Activated CD8-positive, alpha-beta memory T cell treated with anti-CD3 and anti-CD28 coated beads, Interleukin-2, amount 50 U/mL, for 4 hours (primary cell): ENCODE results near the gene HNRNPM.

Source experiments
- DNase-seq: peaks from one replicate; pipeline ENCODE4 v3.0.0-alpha.2; 2020

Gene HNRNPM

DNA sequence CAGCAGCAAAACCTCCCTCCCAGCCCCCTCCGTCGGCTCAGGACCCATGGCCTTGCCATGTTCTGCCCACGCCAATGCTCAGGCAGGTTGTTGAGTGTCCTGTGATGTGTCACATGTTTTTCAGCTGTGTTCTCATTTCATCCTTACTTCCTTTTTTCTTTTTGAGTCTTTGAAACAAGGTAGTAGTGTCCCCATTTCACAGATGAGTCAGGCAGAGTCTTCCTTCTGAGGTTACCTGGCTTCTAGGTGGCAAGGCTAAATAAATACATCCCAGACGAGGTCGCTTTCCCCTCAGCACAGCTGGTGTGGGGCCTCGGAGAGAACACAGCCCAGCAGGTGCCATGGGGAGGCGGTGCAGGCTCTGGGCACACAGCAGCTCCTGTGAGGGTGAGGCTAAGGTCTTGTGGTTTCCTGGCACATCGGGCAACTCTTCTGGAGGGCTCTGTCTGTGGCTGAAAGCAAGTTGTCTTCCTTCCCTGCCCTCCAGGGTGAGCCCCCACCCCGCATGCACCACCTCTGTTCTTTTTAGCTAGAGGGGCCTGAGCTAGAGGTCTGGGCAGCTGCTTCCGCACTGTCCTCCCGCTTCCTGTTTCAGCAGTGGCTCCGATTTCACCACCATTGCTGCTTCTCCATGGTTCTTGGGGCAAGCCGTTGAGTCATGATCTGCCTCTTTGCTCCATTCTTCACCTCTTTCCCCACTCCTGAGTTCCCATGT is 42.5 kb downstream of the HNRNPM start:
- DNase-seq: peak; percentile 59

- no peak for DNase-seq
Observed at GRCh38 chr19:8488365-8488764, 43.6 kb downstream of the HNRNPM start.

GRCh38 chr19:8489561-8490394 is 45.0 kb downstream of the HNRNPM start:
- DNase-seq: no peak

- DNase-seq: no peak
Observed at GRCh38 chr19:8490395-8490760, 45.6 kb downstream of the HNRNPM start.

- DNase-seq: no peak
Observed at GRCh38 chr19:8490873-8491272, 46.1 kb downstream of the HNRNPM start.

GRCh38 chr19:8491574-8491973 is 46.8 kb downstream of the HNRNPM start:
- DNase-seq: no peak

DNA sequence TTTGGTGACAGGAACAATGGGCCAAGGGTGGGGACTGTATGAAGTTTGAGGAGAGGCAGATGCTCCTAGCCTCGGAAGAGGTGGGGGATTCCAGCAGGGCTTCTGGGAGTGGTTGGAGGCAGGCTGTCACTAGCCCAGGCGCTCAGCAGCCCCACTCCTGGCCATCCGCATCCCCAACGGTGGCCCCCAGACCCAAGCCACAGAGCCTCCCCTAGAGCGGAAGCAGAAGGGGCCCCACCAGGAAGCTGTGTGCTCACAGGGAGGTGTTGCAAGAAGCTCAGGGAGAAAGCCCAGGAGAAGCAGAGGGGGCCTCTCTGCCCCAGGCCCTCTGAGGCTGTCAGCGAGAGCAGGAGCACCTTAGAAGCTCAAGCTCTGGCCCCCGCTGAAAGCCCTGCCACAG is 49.4 kb downstream of the HNRNPM start:
- DNase-seq: no peak

DNA sequence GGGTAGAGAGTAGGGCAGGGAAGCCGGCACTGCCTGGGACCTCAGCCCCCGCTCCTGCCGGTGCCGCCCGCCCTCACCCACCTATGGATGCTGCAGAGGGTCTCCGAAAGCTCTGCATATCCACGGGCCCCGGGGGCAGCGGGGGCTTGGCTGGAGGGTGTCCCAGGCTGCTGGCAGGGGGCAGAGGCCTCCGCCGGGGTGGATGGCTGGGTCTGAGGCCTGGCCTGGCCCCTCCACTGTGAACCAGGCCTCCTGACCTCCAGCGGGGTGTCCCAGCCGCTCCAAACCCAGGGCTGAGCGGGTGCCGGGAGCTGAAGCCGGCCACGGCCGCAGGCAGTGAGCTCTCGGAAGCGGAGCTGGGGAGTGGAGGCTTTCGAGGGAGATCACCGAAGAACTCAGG is 53.5 kb downstream of the HNRNPM start:
- no peak for DNase-seq

DNA sequence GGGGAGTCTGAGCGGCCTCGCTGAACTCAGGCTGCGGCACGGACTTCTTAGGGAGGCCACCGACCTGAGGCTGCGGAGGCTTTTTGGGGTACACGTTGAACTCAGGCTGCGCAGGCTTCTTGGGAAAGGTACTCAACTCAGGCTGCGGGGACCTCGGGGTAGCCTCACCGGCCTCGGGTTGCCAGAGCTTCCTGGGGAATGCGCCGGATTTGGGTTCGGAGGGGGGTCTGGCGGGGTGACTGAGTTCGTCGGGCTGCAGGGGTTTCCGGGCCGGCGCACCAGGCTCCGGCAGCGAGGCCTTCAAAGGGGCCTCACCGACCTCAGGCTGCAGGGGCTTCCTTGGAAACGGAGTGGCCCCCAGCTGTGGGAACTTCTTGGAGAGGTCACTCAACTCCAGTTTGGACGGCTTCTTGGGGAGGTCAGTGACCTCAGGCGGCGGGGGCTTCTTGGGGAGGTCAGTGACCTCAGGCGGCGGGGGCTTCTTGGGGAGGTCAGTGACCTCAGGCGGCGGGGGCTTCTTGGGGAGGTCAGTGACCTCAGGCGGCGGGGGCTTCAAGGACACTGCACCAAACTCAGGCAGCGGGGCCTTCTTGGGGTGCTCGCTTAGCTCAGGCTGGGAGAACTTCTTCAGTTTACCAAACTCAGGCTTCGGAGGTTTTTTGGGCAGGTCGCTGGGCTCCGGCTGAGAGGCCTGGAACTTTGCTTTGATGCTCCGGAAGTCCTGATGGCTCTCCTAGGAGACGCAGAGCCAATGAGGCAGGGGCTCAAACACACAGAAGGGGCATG is 54.5 kb downstream of the HNRNPM start:
- no peak for DNase-seq

- no peak for DNase-seq
Observed at GRCh38 chr19:8500158-8500557, 55.4 kb downstream of the HNRNPM start.

DNA sequence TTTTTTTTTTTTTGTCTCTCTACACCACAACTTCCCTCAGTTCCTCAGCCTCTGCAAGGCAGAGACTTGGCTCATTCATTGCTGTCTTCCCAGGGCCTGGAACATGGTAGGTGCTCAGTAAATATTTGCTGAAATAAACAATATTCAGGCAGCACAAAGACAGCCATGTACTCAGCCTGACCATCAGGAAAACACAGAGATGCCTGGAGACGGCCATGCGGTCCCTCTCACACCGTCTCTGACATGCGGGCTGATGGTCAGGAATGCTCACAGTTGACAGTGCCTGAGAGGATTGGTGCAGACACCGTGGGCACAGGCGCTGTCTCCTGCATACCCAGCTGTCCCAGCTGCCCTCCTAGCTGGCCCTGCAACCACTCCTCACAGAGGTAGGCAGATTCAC is 56.7 kb downstream of the HNRNPM start:
- no peak for DNase-seq

DNA sequence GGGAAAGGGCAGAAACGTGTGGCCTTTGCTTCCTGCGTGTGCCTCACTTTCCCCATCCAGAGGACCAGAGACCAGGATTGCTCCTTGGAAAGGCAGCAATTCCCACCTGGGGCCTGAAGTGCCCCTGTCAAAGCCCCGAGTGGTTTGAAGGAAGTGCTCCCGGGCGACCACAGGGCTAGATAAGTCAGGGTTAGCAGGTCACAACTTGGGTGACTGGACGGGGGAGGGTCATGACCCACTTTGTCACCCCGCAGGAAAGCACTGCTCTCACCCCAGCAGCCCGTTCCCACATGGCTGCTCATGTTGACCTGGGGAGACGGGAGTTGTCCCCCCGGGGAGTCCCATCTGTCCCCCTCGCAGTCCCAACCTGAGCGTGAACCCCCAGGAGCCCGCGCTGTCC is 57.2 kb downstream of the HNRNPM start:
- DNase-seq: no peak

- DNase-seq: no peak
Observed at GRCh38 chr19:8503510-8503909, 58.7 kb downstream of the HNRNPM start.

DNA sequence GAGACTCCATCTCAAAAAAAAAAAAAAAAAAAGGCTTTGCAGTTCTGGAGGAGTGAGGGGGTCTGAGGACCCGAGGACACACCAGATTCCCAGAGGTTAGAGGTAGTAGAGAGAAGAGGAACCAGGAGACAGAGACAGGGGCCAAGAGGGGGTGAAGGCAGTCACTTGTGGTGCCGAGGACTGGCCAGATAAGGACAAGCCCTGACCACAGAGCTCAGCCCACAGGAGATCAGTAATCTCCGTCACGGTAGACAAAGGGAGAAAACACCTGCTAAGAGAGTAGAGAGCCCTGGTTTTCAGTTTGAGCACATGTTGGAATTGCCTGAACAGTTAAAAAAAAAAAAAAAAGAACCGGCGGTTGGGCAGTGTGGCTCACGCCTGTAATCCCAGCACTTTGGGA is 59.4 kb downstream of the HNRNPM start:
- DNase-seq: no peak

DNA sequence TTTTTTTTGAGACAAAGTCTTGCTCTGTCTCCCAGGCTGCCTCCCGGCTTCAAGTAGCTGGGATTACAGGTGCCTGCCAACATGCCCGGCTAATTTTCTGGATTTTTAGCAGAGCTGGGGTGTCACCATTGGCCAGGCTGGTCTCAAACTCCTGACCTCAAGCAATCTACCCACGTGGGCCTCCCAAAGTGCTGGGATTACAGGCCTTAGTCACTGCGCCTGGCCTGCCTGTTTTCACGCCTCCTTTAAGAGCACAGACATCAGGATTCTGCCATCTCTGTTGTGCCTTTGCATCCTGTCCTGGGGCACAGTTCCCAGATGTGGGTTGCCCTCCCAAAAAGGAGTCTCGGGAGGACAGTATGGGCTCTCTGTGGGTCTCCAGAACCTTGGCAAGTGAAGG is 60.1 kb downstream of the HNRNPM start:
- DNase-seq: no peak

DNA sequence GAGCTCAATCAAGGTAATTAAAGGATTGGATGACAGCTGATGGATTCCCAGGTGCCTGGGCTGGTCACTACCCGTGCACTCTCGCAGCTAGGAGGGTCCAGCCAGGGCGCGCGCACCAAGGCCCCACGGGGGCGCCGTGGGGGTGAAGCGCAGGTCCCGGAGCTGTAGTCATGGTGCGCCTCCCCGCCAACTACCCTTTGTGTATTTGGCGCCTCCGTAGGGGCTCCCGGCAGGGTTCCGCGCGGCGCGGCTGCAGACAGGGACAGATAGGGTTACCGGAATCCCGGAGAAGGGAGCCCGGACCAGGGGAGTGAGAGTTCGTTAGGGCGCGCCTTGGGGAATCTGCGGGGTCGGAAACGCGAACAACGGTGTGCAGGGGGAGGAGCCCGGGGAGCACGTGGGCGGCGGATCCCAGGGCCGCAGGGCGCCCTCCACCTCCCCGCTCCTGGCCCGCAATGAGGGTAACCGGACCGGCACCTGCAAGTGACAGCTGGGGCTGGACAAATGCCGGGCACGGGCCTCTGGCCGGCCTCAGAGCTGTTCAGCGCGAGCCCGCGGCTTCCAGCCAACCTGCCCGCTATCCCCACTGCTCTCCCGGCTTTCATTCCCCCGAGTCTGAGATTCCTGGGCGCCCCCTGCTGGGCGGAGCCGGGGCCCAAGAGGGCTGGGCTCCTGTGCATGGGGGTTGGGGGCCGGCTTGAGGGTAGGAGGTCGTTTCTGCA is 61.1 kb downstream of the HNRNPM start:
- DNase-seq: peak; percentile 77

DNA sequence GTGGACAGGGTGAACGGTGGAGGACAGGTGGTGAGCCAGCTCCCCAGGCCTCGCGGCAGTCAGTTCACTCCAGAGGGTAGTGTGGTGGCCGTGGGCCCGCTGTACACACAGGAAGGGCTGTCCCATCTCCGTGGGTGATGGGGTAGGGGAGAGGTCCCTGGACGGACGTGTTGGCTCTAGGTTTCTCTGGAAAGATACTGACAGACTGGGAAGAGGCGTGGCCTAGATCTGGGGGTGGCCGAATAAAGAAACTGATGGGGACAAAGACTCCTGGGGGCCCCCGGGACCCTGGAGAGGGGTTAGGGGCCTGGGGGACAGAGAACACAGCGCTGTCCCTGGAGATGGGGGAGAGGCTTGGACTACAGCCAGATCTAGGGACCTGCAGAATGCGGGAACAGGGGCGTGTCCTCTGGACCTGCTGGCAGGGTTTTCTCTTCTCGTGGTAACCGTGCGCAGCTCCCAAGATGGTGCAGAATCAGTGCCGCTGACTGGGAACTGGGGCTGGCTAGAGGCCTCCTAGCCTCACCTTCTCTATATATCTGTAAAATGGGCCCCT is 61.7 kb downstream of the HNRNPM start:
- DNase-seq: no peak

DNA sequence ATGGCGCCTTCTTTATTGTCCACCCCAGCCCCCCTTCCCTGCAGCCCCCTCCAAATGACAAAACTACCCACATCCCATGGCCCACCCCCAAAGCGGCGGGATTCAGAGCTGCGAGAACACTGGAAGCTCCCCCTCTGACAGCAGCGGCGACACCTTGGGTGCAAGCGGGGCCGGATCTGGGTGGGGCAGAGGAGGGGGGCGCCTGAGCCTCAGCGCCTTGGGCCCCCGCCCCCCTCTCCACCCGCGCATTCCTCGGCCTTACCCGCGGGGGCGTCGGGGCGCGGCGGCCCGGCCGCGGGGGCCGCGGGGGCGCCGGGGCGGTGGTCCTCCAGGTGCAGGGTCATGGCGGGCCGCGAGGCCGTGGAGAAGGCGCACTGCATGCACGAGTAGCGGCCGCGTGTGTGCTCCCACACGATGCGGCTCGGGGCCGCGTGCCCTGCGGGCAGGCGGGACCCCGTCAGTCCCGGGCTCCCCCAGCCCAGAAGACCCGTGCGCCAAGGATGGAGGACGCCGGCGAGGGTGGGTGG is 65.9 kb downstream of the HNRNPM start:
- no peak for DNase-seq

DNA sequence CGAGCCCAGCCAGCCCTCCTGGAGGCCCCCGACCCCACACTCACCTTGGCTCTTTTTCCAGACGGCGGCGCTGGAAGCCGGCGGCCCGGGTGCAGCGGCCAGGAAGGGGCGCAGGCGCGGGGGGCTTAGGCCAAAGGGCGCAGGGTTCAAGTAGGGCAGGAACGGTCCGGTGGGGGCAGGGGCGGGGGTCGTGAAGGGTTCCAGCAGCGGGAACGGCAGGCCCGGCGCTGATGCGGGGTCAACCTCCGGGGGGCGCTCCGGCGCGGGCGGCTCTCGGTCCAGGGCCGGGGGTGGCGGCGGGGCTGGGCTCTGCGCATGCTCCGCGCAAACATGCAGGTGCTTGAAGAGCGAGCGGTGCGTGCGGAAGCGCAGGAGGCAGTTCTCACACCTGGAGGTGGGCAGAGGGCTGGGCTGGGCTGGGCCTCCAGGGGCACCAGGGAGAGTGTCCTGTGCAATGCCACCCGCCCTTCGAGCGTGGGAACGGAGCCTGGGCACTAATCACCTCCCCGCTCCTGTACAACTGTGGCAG is 66.9 kb downstream of the HNRNPM start:
- no peak for DNase-seq

- DNase-seq: no peak
Observed at GRCh38 chr19:8512115-8512967, 67.6 kb downstream of the HNRNPM start.

DNA sequence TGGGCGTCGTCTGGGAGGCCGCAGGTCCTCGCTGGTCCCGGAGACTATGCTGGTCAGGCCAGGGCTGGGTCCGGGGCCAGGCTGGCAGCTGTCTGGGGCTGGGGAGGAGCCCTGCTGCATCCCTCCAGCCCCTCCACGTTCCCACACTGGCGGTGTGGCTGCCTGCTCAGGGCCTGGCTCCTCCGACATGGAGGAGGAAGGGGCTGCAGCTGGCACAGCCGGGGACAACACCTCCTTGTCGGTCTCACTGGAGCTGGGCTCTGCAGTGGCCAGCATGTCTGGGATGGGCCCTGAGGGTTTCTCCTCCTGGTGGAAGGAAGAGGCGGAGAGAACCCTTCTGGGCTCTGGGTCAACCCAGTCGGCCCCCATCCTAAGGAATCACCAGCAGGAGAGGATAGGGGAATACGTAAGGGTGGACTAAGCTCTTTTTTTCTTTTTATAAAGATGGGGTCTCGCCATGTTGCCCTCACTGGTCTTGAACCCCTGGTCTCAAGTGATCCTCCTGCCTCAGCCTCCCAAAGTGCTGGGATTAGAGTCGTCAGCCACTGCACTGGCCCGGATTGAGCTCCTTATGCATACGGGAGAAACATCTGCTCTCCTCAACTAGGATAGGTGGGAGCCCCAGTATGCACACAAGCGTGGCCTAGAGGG is 68.4 kb downstream of the HNRNPM start:
- DNase-seq: no peak
